GM18520 (cell line): ENCODE measurements around the gene TTF2.
"Not testable (repeated sequence)": the region's sequence is repeated elsewhere in the genome, so short reads cannot be mapped to it uniquely, and the experiment has no call there.

Experiments
- ATAC-seq: cut with Tn5 transposase; IDR thresholded peaks from one replicate; pipeline ENCODE4 v1.9.1; 2021; ENCODE audit not compliant: unreplicated experiment

TTF2 gene

DNA sequence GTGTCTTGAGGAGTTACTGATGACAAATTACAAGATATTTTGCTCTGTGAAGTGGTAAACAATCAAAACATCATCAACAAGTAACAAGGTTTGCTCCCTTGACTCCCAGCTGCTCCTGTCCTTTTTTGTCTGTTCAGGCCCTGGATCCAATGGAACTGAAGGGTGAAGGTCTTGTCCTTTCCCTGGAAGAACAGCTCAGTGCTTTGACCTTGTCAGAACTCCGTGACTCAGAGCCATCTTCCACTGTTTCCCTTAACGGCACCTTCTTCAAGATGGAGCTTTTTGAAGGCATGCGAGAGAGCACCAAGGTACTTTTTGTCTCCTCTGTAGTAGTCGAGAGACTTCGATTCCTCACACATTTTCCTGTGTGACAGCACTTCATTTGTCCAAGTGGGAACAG, 32.5 kb downstream of the TTF2 start:
- no peak for ATAC-seq

DNA sequence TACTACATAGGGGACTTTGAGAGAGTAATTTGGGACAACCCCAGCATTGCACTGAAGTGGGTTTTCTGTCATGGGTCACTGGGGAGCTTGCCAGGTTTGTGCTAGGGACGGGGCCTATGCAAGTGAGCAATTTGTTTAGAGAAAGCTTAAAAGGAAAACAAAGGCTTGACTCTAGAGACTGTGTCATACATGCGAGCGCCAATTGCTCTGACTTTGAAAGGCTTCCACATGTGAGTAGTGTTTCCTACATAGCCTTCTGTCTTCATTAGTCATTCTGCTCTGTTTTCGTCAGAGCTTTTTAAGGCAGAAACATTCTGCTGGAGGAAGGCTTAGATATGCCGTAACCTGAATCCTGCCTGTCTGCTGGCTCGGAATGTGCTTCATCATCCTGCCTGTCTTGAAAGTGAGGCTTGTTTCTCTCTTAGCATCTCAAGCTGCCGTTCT, 33.0 kb downstream of the TTF2 start:
- ATAC-seq, result no peak

DNA sequence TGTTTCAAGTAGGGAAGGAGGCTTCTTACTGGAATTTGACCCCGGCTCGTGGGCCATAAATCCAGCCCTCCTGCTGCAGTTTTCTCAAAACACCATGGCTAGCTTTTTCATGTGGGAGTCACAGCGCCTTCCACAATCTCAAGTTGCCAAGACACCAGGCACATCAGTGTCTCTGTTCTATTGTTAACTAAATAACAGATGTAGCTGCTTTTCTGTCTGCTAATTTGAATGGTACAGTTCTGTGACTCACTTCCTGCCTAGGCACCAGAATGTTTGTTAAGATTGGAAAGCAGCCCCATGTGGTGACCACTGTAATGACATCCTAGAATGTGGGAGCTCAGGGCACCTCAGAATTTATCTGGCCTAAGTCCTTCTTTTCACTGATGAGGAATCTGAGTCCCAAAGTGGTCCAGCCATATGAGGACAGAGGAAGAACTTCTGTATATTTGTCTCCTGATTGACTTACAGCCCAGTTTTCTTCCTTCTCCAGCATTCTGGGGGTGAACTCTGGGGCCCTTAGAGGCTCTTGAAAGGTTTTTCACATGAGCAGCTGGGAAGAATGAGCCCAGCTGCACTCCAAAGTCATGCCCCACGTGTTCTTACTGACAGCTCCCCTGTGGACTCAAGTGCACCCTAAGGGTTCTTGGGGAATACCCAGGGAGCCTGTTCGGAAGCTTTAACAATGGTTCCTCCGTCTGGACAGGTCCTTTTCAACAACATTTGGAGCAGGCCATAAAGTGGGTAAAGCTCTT, 33.9 kb downstream of the TTF2 start:
- ATAC-seq, result peak; percentile 54

DNA sequence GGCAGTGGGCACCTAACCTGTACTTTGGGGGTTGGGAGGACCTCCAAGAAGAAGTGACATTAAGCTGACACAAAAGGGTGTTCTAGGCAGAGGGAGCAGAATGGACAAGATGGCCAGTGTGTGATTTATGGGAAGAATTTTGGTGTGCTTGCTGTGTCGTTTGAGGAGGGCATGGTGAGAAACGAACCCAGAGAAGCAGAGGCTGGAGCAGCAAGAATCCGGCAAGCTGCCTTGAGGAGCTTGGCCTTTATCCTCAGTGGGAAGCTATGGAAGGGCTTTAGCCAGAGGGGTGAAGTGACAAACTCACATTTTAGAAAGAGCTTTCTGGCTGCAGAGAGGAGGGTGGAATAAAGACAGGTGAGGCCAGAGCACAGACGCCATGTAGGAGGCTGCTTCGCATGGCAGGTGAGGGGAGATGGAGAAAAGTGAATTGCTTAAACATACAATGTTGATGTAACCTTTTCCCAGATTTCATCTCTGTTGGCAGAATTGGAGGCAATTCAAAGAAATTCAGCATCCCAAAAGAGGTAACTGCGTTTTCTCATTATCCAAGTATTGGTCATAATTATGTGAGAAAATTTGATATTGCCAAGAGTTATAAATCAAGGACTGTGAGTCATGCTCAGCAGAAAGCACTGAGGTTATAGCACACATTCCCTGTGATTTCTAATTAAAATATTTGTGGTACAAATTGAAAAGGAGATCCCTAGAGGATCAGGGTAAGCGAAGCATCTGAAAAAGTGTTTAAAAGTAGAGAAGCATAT, 34.9 kb downstream of the TTF2 start:
- no peak for ATAC-seq

DNA sequence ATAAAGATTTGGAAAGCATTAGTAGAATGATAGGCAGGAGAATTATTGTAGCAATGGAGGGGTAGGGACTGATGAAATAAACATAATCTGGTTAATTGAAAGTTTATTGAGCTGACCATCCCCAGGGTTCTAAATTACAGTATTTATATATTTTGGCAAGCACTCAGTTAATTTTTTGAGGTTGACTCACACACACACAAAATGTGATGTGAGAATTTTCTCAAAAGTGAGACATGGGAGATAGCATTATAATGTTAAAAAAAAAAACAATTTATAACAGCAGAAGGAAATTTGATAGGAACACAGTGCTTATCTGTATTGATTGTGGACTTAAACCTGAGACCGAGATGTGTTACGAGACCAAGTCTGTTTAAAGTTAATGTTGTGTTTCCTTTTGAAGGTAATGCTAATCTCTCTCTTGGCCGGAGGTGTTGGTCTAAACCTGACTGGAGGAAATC, 36.9 kb downstream of the TTF2 start:
- ATAC-seq, result no peak

DNA sequence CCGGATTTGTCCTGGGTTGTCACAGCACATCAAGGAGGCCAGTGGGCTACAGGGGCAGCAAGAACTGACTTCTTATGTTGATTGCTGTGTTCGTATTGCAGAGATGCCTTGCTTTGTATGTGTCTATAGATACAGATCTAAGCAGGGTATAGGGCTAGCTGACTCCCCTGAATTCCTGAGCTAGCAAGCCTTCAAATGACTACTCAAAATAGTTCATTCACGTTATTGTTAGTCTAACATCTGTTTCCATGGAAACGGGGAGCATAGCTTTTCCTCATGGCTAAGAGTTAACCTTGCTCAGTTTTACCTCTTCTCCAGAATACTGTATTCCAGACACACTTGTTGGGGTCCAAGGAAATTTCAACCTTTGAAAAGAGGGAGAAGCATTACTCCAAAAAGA, 37.3 kb downstream of the TTF2 start:
- no peak for ATAC-seq

DNA sequence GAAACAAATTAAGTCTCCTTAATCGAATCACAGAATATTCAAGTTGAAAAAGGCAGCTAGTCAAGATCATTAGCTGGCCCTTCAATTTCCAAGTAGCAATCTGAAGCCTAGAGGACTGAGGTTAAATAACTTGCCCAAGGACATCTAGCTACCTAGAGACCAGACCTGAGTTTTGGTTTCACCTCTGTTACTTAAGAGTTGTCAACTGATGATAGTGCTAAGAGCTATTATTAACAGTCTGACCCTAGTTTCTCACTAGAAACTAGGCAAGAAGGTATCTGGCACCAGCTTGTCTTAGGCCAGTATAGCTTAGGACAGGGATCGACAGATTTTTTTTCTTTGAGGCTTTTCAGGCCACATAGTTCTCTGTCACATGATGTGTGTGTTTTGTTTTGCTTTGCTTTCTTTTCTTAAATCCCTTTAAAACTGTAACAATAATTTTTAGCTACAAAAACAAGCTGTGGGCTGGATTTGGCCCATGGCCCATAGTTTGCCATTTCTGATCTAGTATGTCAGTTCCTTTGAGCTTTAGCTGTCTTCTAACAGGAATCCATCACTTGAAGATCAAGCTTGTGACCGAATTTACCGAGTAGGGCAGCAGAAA, 38.3 kb downstream of the TTF2 start:
- no peak for ATAC-seq

DNA sequence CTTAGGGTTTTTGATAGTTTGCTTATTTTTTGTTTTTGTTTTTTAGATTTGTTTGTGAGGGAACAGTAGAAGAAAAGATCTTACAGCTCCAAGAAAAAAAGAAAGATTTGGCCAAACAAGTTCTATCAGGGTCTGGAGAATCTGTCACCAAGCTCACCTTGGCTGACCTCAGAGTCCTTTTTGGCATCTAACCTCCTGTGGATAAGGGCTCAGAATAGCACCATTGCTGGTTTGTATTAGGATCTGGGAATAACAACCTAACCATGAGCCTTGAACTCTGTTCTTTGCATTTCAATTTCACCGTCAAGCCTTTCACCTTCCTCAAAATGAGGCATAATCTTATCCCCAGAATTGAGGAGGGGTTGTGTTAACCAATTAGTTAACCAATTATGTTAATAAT, 41.2 kb downstream of the TTF2 start:
- ATAC-seq, result no peak

DNA sequence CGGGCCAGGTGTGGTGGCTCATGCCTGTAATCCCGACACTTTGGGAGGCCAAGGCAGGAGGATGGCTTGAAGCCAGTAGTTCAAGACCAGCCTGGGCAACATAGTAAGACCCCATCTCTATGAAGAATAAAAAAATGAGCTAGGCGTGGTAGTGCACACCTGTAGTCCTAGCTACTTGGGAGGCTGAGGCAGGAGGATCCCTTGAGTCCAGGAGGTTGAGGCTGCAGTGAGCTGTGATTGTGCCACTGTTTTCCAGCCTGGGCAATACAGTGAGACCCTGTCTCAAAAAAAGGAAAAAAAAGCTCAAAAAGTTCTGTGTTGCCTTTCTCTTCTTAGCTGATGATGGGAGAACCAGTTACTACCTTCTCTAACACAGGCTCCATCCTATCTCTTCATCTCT, 41.7 kb downstream of the TTF2 start:
- ATAC-seq, result not testable (repeated sequence)

DNA sequence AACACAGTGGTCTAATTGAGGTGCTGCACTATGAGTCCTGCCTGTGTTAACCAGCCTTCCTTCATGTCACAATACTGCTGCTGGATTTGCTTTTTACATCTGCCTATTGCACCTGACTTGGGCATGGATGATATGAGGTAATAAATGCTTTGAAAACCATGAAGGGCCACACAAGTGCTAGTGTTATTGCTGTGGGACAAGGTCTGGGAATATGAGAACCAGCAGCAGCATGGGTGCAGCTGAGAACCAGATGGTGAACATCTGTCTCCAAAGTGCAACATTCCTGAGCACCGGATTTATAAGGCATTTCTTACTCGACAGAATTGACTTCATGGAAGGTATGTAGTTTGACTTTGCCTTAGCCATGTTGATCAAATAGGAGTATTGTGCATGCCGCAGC, 44.9 kb downstream of the TTF2 start:
- no peak for ATAC-seq

DNA sequence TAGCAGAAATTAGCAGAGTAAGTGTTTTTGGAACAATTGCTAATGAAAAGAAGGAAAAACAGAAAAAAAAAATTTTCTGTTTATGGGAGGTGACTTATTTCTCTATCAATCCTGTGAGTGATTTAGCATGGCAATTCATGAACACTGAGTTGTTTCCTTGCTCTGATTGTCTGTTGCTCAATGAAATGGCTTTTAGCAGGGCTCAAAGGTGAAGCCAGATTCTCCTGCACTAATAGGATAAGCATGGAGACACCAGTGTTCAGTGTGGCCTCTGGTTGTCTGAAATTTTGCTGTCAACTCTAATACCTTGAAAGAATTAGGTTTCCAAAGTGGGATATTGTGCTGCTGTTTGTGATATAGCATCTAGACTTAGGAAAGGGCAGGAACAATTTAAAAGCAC, 45.6 kb downstream of the TTF2 start:
- no peak for ATAC-seq

DNA sequence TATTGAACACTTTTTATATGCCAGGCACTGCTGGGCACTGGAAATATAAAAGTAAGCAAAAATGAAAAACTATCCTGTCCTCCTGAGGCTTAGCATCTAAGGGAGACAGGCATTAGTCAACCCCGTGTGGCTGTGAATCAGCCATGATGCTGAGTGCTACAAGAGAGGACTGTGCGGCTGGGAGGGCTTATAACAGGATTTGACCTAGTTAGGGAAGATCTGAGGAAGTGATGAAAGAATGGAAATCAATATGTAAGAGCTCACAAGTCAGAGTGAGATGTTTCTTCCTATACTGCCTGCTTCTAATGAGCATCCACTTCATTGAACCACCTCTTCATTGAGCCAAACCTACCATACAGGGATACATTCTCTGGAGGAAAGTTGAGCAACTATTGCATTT, 46.4 kb downstream of the TTF2 start:
- ATAC-seq, result no peak

DNA sequence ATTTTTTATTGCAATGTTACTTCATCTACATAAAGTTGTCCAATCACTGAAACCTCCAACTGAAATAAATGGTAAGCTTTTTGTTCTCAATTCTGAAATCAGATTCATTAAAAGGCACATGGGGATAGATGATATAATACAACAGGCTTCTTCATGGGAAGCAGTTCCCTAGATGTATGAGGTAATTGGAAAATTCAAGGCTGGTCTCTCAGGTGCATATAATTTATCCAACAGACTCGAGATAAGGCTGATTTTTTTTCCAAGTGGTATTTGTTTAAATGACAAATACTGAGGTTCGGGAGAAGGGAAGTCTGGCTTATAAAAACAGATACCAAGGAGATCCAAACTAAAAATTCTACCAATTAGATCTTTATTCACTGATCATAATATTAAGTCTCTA, 47.2 kb downstream of the TTF2 start:
- ATAC-seq, result no peak

DNA sequence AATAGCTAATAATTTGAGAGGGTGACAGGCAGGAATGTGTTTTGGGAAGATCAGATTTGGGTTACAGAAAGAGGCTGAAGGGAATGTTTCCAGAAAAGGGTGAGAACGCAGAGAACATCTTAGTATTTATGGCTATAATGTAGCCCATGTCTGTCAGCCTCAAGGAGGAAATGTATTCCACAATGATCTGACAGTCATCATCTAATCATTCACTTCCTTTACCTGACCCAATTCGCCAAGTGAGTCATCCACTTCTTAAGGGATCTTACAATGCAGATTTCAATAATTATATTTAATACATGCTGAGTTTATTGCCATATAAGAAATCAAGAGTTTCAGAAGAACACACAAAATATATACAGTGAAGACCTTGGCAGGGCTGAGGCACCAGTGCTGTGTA, 50.6 kb downstream of the TTF2 start:
- ATAC-seq, result no peak

DNA sequence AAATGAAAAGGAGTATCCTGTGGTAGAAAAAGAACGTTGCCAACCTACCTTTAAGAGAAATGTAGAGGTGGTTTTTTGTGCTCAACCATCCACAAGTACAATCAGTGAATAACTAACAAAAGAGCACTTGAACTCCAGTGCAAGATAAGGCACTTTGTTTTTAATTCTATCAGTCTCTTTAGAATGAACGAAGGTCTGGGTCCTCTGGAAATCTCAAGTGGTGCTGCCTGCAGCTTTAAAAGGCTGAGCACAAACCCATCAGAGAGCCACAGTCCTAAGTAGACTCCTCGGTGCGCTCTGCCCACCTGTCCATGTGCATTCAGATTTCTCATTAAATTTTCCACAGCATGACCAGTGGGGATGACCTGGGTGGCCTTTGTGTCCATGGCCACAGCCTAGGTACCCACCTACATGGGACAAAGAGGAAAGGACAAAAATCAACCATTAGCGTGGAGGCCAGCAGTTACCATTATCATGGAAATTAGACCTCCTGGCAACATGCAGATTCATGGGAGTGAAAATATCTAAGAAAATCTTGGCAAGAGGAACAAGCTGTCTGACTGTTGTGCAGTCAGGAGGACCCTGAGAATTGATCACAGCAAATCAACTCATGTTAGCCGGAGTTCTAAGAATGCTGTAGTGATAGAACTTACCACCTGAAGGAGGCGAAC, 52.1 kb downstream of the TTF2 start:
- ATAC-seq, result no peak

DNA sequence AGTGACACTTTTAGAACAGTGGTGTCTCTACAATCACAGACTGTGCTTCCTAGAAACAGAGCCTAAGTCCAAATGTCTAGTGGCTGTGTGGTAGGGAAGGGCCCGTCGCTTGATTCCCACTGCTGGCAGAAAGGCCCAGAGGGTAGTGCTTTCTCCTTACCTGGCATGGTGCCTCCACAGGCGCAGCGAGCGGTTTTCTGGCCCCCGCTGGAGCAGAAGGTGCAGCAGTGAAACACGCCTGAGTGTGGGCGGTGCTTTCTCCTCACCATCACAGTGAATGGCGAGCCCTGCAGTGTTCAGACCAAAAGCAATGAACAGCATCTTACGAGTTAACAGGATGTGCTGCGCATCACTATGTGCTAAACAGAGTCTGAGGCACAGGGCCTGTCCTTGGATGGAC, 53.1 kb downstream of the TTF2 start:
- no peak for ATAC-seq

DNA sequence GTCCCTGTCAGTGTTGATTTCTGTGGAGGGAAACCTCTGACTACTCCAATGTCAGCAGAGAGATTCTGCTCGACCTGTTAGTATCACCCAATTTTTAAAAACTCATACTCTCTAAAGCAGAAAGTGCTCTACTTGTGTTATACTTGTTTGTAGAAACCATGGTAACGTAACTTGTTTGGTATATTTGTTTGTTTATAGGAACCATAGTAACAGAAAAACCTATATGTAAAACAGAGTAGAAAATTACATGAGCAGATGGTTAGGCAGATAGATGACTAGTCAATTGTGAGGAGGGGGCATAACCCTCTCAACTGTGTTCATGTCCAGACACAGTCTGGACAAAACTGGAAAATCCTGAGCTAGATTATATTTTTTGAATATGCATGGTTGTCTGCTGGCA, 54.8 kb downstream of the TTF2 start:
- ATAC-seq, result no peak

DNA sequence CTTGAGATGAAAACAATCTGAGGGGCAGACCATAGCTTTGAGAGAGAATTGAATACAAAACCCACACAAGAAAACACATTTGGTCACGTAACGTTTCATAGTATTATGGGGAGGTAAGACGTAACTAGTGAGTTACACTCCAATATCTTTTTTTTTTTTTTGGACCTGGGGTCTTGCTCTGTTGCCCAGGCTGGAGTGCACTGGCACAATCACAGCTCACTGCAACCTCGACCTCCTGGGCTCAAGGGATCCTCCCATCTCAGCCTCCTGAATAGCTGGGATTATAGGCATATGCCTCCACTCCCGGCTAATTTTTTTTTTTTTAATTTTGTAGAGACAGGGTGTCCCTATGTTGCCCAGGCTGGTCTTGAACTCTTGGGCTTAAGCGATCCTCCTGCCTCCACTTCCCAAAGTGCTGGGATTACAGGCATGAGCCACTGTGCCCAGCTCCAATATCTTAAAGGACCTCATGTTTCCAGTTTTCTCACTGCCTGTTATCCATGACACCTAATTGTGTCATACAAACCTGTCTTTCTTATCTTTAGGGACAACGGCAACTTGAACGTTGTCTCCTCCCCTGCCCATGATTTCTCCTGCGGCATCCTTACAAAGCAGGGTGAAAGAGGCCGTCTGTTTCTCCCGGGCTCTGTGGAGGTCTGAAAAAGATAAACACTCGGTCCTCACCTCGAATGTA, 56.1 kb downstream of the TTF2 start:
- ATAC-seq, result no peak

DNA sequence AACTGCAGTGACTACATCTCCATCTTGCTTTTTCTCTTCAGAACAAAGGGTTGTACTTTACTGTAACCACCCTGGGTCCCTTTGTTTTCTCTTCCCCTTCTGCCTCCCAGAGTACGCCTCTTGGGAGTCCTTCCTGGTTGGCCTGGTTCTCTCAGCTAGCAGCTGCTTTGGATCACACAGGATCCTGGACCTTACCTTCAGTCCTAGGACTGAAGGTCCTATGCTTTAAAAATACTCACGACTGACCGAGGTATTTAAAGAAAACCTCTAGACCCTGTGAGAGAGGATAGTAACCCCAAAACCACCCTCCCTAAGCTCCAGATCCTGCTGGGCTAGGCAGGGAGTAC, 56.6 kb downstream of the TTF2 start:
- ATAC-seq, result no peak

DNA sequence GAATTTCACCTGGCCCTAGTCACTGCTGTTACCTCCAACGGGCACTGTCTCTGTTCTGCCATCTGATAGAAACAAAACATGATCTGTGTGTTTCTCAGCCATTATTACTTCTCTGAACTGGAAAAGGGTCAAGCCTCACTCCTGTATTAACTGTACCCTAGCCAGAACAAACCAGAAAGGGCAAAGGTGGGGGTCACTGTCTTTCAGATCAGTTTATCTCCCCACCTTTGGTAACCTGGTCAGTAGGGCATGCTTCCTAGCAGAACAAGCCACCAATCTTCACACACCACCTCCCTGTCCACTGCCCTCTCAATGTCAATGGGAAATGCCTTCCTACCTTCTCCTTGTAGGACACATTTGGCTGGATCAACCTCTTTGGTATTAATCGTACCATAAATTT, 57.6 kb downstream of the TTF2 start:
- no peak for ATAC-seq

DNA sequence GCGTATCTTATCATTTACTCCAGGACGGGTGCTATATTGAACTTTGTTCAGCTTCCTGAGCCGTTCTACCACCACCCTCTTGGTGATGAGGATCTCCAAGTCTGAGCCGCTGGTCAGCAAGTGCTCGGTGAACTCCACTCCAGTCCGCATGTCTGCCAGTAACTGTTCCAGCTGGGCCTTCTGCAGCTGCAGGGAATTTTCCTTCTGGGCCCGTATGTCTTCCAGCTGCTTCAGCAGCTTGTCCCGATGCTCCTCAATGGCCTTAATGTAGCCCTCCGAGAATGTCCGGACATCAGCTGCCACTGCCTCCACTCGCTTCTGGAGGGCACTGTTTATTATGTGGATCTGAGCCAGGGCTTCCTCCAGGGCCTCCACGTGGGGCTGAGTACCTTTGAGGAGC, 58.0 kb downstream of the TTF2 start:
- ATAC-seq, result no peak
